Loucy (cell line): ENCODE measurements around the gene ADAMTS6.

Source experiments
- CTCF ChIP-seq: fragments of 200-600 bp; sonication (generic); conservative IDR thresholded peaks from 2 replicates; pipeline ENCODE4 v1.5.1; 2014; ENCODE audit warnings: mild to moderate bottlenecking, antibody characterized with exemption, low read length
- EZH2phosphoT487 ChIP-seq: fragments of 200-600 bp; IDR thresholded peaks from 2 replicates; pipeline ENCODE4 v1.6.1; 2018; ENCODE audit warnings: antibody characterized with exemption, mild to moderate bottlenecking, moderate library complexity, borderline replicate concordance

- TF ChIP-seq CTCF (no peak), EZH2phosphoT487 (no peak)
Measured at GRCh38 chr5:65359981-65360380, 121.7 kb downstream of the ADAMTS6 start.
